ENCODE measurements around the gene SLC29A3.
"Not testable (repeated sequence)": the region's sequence is repeated elsewhere in the genome, so short reads cannot be mapped to it uniquely, and the experiment has no call there.

The SLC29A3 gene

DNA sequence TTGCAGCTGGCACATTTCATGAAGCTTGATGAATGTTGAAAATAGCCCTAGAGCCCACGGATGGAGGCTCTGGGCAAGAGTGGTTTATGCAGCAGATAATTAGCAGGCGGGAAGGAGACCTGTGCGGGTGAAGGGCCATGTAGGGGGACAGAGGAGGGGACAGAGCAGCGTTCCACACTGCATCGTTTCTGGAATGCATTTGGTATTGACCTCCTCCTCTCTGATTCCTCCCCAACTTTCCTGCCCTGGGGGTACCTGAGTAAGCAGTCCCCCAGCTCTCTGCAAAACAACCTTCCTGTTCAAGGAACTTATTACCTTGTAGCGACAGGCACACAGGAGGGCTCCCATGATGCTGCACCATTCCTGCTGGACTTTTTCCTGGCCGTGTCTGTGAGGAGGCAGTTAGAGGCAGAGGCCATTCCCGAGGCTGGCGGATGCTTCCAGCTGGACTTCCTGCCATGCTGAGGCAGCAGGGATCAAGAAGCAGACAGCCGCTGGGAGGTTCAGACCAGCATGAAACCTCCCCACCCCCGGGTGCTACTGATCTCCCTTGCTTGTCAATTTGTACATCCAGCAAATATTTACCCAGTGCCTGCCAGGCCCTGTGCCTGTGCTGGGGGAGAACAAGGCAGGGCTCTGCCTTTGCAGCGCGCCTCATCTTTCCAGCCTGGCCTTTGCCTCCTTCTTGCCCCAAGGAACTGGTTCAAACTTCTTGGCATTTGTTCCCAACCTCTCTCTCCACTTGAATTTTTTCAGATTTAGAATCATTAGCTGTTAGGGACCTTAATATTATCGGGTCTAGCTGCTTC is 28.7 kb downstream of the SLC29A3 start:
- no peak overlapping the region for H3K9ac ChIP-seq (ENCODE audit: low read depth, low read length)
- no peak overlapping the region for H3K27ac ChIP-seq (ENCODE audit: low read depth, low read length)
- H3K4me1 ChIP-seq (ENCODE audit: control insufficient read depth, insufficient read depth, low read length): peaks cover 31% of the 10 kb centered on the region
- no peak overlapping the region for H3K4me3 ChIP-seq (ENCODE audit: low read depth, low read length)
- H3K9me3 ChIP-seq (ENCODE audit: control insufficient read depth, insufficient read depth, low read length): no peaks in the 10 kb centered on the region
- no peaks in the 10 kb centered on the region for H3K27me3 ChIP-seq (ENCODE audit: control insufficient read depth, insufficient read depth, low read length)
- H3K36me3 ChIP-seq (ENCODE audit: control insufficient read depth, insufficient read depth, low read length): no peaks in the 10 kb centered on the region; the same call in none of the 2 replicates

DNA sequence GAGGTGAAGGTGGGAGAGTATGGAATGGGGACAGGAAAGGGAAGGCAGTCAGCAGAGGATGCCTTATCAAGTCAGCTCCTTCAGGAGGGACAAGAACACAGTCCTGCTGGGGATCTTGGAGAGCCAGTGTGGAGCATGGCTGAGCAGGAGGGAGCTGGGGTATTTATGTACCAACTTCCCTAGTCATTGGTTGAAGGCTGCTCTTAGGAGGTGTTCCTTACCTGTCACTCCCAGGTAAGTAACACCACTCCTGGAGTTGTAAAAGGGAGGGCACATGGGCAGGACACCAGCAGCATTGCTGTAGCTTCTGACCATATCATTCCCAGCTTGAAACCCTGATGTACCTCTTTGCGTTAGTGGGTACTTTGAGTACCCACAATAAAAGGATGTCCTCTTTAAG is 29.8 kb downstream of the SLC29A3 start:
- H3K27ac ChIP-seq (ENCODE audit: low read depth, low read length): no peak overlapping the region

DNA sequence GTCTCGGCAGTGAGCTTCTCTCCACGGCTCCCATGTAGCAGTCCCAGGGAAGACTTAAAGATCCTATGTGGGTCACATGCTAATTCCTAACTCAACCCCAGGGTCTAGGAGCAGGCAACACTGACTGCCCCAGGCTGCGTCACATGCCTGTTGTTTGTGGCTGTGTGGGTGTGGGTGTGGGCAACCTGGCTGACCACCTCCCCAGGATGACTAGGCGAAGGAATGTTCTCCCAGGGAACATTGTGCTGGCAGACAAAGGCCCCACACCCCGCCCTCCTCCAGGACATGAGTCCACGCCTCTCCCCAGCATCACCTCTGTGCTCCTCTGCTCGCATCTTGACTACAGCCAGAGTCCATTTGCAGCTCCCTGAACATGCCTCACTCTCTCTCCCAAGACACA is 30.3 kb downstream of the SLC29A3 start:
- no peaks in the 10 kb centered on the region for H3K9me3 ChIP-seq (ENCODE audit: control insufficient read depth, insufficient read depth, low read length)
- no peaks in the 10 kb centered on the region for H3K27me3 ChIP-seq (ENCODE audit: control insufficient read depth, insufficient read depth, low read length)
- no peak overlapping the region for H3K4me3 ChIP-seq (ENCODE audit: low read depth, low read length)
- no peak overlapping the region for H3K9ac ChIP-seq (ENCODE audit: low read depth, low read length)
- peaks cover 18% of the 10 kb centered on the region for H3K4me1 ChIP-seq (ENCODE audit: control insufficient read depth, insufficient read depth, low read length)
- no peak overlapping the region for H3K27ac ChIP-seq (ENCODE audit: low read depth, low read length)
- H3K36me3 ChIP-seq (ENCODE audit: control insufficient read depth, insufficient read depth, low read length): no peaks in the 10 kb centered on the region; the same call in none of the 2 replicates

More for the DNA sequence above, 29.8 kb downstream of the SLC29A3 start:
- Histone ChIP-seq H3K27me3 (ENCODE audit: control insufficient read depth, insufficient read depth, low read length) (no peaks in the 10 kb centered on the region), H3K9me3 (ENCODE audit: control insufficient read depth, insufficient read depth, low read length) (no peaks in the 10 kb centered on the region), H3K4me1 (ENCODE audit: control insufficient read depth, insufficient read depth, low read length) (peaks cover 24% of the 10 kb centered on the region), H3K9ac (ENCODE audit: low read depth, low read length) (no peak overlapping the region), H3K4me3 (ENCODE audit: low read depth, low read length) (no peak overlapping the region), H3K36me3 (ENCODE audit: control insufficient read depth, insufficient read depth, low read length) (no peaks in the 10 kb centered on the region; the same call in none of the 2 replicates)

DNA sequence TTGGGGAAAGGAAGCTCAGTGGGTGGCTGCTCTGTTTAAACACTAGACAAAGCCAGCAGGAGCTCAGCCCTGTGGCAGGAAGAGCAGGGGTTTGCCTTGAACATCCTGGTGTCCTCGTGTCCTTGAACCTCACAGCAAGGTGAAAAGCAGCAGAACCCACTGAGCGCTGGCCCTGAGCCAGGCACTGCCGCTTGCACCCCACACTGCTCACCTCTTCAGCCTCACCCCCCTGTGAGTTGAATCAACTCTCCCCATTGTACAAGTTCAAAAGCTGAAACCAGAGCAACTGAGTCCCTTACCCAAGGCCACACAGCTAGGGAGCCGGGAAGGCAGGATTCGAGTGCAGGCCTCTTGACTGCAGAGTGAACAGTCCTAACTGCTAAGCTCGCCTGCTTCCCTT is 32.0 kb downstream of the SLC29A3 start:
- Histone ChIP-seq H3K4me1 (ENCODE audit: control insufficient read depth, insufficient read depth, low read length) (peaks cover 3% of the 10 kb centered on the region; the same call in 1 of the 2 replicates), H3K4me3 (ENCODE audit: low read depth, low read length) (no peak overlapping the region), H3K9ac (ENCODE audit: low read depth, low read length) (no peak overlapping the region), H3K27ac (ENCODE audit: low read depth, low read length) (no peak overlapping the region), H3K36me3 (ENCODE audit: control insufficient read depth, insufficient read depth, low read length) (peaks cover 2% of the 10 kb centered on the region), H3K27me3 (ENCODE audit: control insufficient read depth, insufficient read depth, low read length) (no peaks in the 10 kb centered on the region), H3K9me3 (ENCODE audit: control insufficient read depth, insufficient read depth, low read length) (no peaks in the 10 kb centered on the region)

DNA sequence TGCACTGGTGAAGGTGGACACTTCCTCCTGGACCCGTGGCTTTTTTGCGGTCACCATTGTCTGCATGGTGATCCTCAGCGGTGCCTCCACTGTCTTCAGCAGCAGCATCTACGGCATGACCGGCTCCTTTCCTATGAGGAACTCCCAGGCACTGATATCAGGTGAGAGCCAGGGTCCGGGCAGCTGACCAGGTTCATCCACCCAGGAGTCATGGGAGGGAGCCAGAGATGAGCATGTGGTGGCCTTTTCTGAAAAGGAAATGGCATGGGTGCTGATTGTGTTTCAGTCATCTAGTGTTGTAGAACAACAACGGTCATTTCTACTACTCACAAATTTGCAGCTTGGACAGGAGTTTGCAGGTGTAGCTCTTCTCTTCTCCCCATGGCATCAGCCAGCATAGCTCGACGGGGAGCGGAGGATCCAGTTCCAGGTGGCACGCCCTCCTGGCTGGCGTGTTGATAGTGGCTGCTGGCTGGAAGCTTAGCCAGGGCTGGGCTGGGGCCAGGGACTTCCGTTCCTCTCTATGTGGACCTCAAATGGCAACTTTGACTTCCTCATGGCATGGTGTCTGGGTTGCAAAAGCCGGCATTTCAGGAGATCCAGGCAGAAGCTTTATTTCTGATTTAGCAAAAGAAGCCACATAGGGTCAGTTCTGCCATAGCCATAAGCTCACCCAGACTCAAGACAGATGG is 32.7 kb downstream of the SLC29A3 start:
- Histone ChIP-seq H3K4me1 (ENCODE audit: control insufficient read depth, insufficient read depth, low read length) (peaks cover 3% of the 10 kb centered on the region; the same call in 1 of the 2 replicates), H3K27me3 (ENCODE audit: control insufficient read depth, insufficient read depth, low read length) (no peaks in the 10 kb centered on the region), H3K36me3 (ENCODE audit: control insufficient read depth, insufficient read depth, low read length) (peaks cover 9% of the 10 kb centered on the region), H3K4me3 (ENCODE audit: low read depth, low read length) (no peak overlapping the region), H3K27ac (ENCODE audit: low read depth, low read length) (no peak overlapping the region), H3K9me3 (ENCODE audit: control insufficient read depth, insufficient read depth, low read length) (no peaks in the 10 kb centered on the region), H3K9ac (ENCODE audit: low read depth, low read length) (no peak overlapping the region)

DNA sequence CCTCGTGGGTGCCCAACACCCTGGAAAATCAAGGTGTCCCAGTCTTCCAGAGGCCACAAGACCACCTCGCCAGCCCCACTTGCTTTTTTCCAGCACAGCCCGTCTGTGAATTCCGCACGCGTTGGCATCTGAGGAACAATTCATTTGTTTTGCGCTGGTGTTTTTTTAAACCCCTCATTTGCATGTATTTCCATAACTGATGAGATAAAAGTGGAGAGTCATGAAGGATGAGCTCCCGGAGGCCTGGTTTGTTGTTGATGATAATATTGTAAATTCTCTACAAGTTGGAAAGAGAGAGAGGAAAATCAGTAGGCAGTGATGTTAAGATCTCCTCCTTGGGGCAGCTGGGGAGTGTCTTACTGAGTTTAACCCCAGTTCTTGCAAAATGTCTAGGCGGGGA is 34.6 kb downstream of the SLC29A3 start:
- peaks cover 3% of the 10 kb centered on the region; the same call in 1 of the 2 replicates for H3K4me1 ChIP-seq (ENCODE audit: control insufficient read depth, insufficient read depth, low read length)

DNA sequence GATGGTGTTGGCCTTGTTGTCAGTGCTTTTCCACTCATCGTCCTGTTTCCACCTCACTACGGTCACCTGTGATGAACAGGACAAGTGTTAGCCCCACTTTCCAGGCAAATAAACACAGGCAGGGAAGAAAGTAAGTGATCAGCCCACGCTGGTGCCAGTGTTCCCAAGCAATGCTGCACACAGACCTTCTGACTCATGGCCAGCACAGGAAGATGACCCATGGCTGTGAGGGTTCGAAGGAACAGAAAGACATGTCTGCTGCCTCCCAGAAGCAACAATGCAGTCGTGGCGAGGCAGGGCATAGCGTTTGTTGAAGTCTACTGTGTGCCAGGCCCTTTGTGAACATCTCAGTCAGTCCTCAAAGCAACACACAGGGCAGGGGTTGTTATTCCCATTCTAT is 35.7 kb downstream of the SLC29A3 start:
- no peak overlapping the region for H3K4me3 ChIP-seq (ENCODE audit: low read depth, low read length)
- no peaks in the 10 kb centered on the region for H3K9me3 ChIP-seq (ENCODE audit: control insufficient read depth, insufficient read depth, low read length)
- no peaks in the 10 kb centered on the region for H3K27me3 ChIP-seq (ENCODE audit: control insufficient read depth, insufficient read depth, low read length)
- no peak overlapping the region for H3K27ac ChIP-seq (ENCODE audit: low read depth, low read length)
- peaks cover 3% of the 10 kb centered on the region; the same call in 1 of the 2 replicates for H3K4me1 ChIP-seq (ENCODE audit: control insufficient read depth, insufficient read depth, low read length)
- peaks cover 26% of the 10 kb centered on the region for H3K36me3 ChIP-seq (ENCODE audit: control insufficient read depth, insufficient read depth, low read length)
- H3K9ac ChIP-seq (ENCODE audit: low read depth, low read length): no peak overlapping the region

More for the DNA sequence above, 34.6 kb downstream of the SLC29A3 start:
- Histone ChIP-seq H3K4me3 (ENCODE audit: low read depth, low read length) (no peak overlapping the region), H3K9ac (ENCODE audit: low read depth, low read length) (no peak overlapping the region), H3K27ac (ENCODE audit: low read depth, low read length) (no peak overlapping the region), H3K9me3 (ENCODE audit: control insufficient read depth, insufficient read depth, low read length) (no peaks in the 10 kb centered on the region), H3K36me3 (ENCODE audit: control insufficient read depth, insufficient read depth, low read length) (peaks cover 22% of the 10 kb centered on the region), H3K27me3 (ENCODE audit: control insufficient read depth, insufficient read depth, low read length) (no peaks in the 10 kb centered on the region)

DNA sequence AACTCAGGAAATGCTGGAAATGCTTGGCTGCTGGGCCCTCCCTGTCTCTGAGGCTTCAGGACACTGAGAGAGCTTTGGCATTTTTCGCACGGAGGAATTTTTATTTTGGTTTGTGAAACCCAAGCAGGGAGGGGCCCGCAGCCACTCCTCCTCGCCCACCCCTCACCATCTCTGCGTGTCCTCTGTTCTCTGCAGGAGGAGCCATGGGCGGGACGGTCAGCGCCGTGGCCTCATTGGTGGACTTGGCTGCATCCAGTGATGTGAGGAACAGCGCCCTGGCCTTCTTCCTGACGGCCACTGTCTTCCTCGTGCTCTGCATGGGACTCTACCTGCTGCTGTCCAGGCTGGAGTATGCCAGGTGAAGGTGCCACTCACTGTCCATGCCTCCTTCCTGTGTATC is 36.8 kb downstream of the SLC29A3 start:
- Histone ChIP-seq H3K4me3 (ENCODE audit: low read depth, low read length) (no peak overlapping the region), H3K36me3 (ENCODE audit: control insufficient read depth, insufficient read depth, low read length) (peaks cover 26% of the 10 kb centered on the region), H3K9me3 (ENCODE audit: control insufficient read depth, insufficient read depth, low read length) (no peaks in the 10 kb centered on the region), H3K27me3 (ENCODE audit: control insufficient read depth, insufficient read depth, low read length) (no peaks in the 10 kb centered on the region), H3K27ac (ENCODE audit: low read depth, low read length) (no peak overlapping the region), H3K9ac (ENCODE audit: low read depth, low read length) (no peak overlapping the region), H3K4me1 (ENCODE audit: control insufficient read depth, insufficient read depth, low read length) (peaks cover 3% of the 10 kb centered on the region; the same call in 1 of the 2 replicates)

DNA sequence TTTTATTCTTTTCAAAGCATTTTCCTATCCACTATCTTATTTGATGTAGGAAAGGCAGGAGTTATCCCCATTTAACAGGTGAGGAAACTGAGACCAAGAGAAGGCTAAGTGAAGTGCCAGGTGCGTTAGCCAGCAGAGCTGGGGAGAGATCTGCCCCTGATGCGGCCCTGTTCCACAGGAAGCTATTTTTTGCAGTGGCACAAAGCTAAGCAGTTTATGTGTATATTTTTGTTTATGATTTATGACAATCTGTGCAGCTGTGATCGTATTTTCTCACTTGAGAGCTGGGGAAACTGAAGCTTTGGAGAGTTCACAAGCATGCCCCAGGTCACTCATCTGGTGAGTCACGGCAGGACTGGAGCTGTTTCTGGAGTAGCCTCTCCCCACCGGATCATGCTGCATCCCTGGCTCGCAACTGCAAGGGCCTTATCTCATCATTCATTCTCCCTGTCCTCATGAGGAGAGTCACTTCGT is 38.8 kb downstream of the SLC29A3 start:
- Histone ChIP-seq H3K9ac (ENCODE audit: low read depth, low read length) (no peak overlapping the region), H3K27ac (ENCODE audit: low read depth, low read length) (no peak overlapping the region), H3K4me1 (ENCODE audit: control insufficient read depth, insufficient read depth, low read length) (no peaks in the 10 kb centered on the region), H3K27me3 (ENCODE audit: control insufficient read depth, insufficient read depth, low read length) (no peaks in the 10 kb centered on the region), H3K36me3 (ENCODE audit: control insufficient read depth, insufficient read depth, low read length) (peaks cover 35% of the 10 kb centered on the region), H3K9me3 (ENCODE audit: control insufficient read depth, insufficient read depth, low read length) (no peaks in the 10 kb centered on the region), H3K4me3 (ENCODE audit: low read depth, low read length) (no peak overlapping the region)

DNA sequence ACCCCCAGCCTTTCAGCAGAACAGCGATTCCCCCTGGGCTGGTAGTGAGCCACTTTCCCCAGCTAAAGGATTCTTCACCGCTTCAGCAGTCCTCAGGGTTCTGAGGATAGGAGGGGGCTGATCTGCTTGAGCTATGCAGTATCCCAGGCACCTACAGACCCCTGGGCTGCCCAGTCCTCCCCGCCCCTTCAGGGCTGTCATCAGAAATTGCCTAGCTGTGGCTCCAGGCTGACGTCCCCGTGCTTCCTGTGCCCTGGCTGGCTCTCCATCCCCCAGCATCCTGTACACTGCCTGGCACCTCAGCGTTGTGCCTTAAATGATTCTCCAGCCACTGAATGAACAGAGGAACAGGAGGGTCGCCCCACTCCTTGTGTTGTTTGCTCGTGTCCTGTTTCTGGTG is 39.2 kb downstream of the SLC29A3 start:
- H3K9me3 ChIP-seq (ENCODE audit: control insufficient read depth, insufficient read depth, low read length): no peaks in the 10 kb centered on the region
- no peak overlapping the region for H3K9ac ChIP-seq (ENCODE audit: low read depth, low read length)
- H3K4me3 ChIP-seq (ENCODE audit: low read depth, low read length): no peak overlapping the region
- peaks cover 39% of the 10 kb centered on the region for H3K36me3 ChIP-seq (ENCODE audit: control insufficient read depth, insufficient read depth, low read length)
- H3K4me1 ChIP-seq (ENCODE audit: control insufficient read depth, insufficient read depth, low read length): no peaks in the 10 kb centered on the region
- H3K27ac ChIP-seq (ENCODE audit: low read depth, low read length): no peak overlapping the region
- H3K27me3 ChIP-seq (ENCODE audit: control insufficient read depth, insufficient read depth, low read length): no peaks in the 10 kb centered on the region

DNA sequence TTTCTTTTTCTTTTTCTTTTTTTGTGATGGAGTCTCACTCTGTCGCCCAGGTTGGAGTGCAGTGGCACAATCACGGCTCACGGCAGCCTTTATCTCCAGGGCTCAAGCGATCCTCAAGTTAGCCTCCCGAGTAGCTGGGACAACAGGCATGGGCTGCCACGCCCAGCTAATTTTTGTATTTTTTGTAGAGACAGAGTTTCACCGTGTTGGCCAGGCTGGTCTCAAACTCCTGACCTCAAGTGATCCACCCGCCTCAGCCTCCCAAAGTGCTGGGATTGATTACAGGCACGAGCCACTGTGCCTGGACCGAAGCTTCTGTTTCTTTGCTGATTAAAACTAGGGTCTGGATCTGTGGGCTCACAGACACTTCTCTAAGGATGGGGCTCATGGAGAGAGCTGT is 39.8 kb downstream of the SLC29A3 start:
- not testable (repeated sequence) for H3K9ac ChIP-seq (ENCODE audit: low read depth, low read length); H3K27me3 ChIP-seq (ENCODE audit: control insufficient read depth, insufficient read depth, low read length); H3K27ac ChIP-seq (ENCODE audit: low read depth, low read length); H3K9me3 ChIP-seq (ENCODE audit: control insufficient read depth, insufficient read depth, low read length); H3K4me3 ChIP-seq (ENCODE audit: low read depth, low read length); H3K4me1 ChIP-seq (ENCODE audit: control insufficient read depth, insufficient read depth, low read length)
- H3K36me3 ChIP-seq (ENCODE audit: control insufficient read depth, insufficient read depth, low read length): peaks cover 39% of the 10 kb centered on the region
